K562 (cell line): Measurements from ENCODE around the gene DNAH3. TPM values are rescaled to one million over a fixed set of nuclear protein-coding genes. Genes with fewer than 3 reads are reported as not detected.

Experiments
- ATAC-seq: fragments of 200-7000 bp; cut with Tn5 transposase; 3 replicates; pipeline ENCODE4 v1.9.1; 2020; ENCODE audit warnings: moderate library complexity
- BruUV-seq: library from RNA; stranded (reverse); fragments of 400-500 nt; replicated peaks from 2 replicates; lab custom pipeline; 2021; lab: Mats Ljungman, UMichigan
- CTCF ChIA-PET: fragments of 300-600 bp; formaldehyde crosslinking; extraction: SDS; loops from one replicate; lab custom pipeline; 2021; ENCODE audit warnings: low intra/inter-chr PET ratio; lab: Yijun Ruan, JAX
- POLR2A ChIA-PET: fragments of 300-600, 350-650 bp; sonication (Branson Sonifier 250); formaldehyde crosslinking; extraction: SDS; loops from one replicate; lab custom pipeline; 2021; ENCODE audit warnings: antibody characterized with exemption, inconsistent platforms; lab: Yijun Ruan, JAX
- DNase-seq, 4 experiments: peaks; one replicate each; pipeline versions ENCODE4 v3.0.0 to v3.0.0-alpha.2; 2011 to 2018; ENCODE audit warnings: low spot score in 3 of 4, mixed read lengths in 3 of 4; ENCODE audit errors: extremely low read depth in 1 of 4
- FAIRE-seq: peaks from 2 replicates; lab custom pipeline; 2011; peaks lifted over from hg19 to GRCh38; lab: Jason Lieb, UNC
- H2AFZ ChIP-seq: 2 replicates; pipeline ENCODE4 v1.6.0; 2011; ENCODE audit warnings: low read depth, low read length, control low read depth, inconsistent platforms
- H3K27ac ChIP-seq: fragments of 200-600 bp; 3 replicates; pipeline ENCODE4 v1.8.0; 2011; ENCODE audit warnings: low read depth, mild to moderate bottlenecking, control low read depth, inconsistent platforms, low read length, moderate library complexity, mixed read lengths; ENCODE audit errors: extremely low read depth
- H3K27me3 ChIP-seq, 2 experiments: fragments of 300-600 bp in 1 of 2; 2 replicates in 1 of 2; 3 replicates in 1 of 2; pipeline versions ENCODE4 v1.6.0 to v1.8.0; 2011; ENCODE audit warnings: inconsistent platforms in 2 of 2, low read length in 2 of 2, mild to moderate bottlenecking in 1 of 2, mixed read lengths in 1 of 2, moderate library complexity in 1 of 2; ENCODE audit not compliant: control insufficient read depth in 2 of 2, insufficient read depth in 2 of 2
- H3K36me3 ChIP-seq: fragments of 300-600 bp; 3 replicates; pipeline ENCODE4 v1.8.0; 2011; ENCODE audit warnings: mild to moderate bottlenecking, low read length, inconsistent platforms; ENCODE audit not compliant: control insufficient read depth, insufficient read depth
- H3K4me1 ChIP-seq, 2 experiments: fragments of 200-600 bp in 1 of 2; replicated peaks in 1 of 2; 2 replicates in 1 of 2; 3 replicates in 1 of 2; pipeline versions ENCODE4 v1.5.1 to v1.8.0; 2011; ENCODE audit warnings: inconsistent platforms in 2 of 2, low read length in 2 of 2, mild to moderate bottlenecking in 1 of 2, mixed read lengths in 1 of 2, moderate library complexity in 1 of 2; ENCODE audit not compliant: control insufficient read depth in 2 of 2, insufficient read depth in 2 of 2
- H3K4me2 ChIP-seq: 2 replicates; pipeline ENCODE4 v1.6.1; 2011; ENCODE audit warnings: low read length, control low read depth, inconsistent platforms, mixed read lengths; ENCODE audit not compliant: insufficient read depth
- H3K4me3 ChIP-seq: fragments of 200-600 bp; sonication (generic), shearing (Covaris generic); 2 replicates; pipeline ENCODE4 v1.5.1; 2016; ENCODE audit warnings: control low read depth, inconsistent platforms
- H3K79me2 ChIP-seq: fragments of 200-600 bp; 3 replicates; pipeline ENCODE4 v1.8.0; 2011; ENCODE audit warnings: low read length, inconsistent platforms; ENCODE audit not compliant: control insufficient read depth, insufficient read depth
- H3K9ac ChIP-seq, 2 experiments: 2 replicates each; pipeline versions ENCODE4 v1.6.0 to v1.6.1; 2011; ENCODE audit warnings: low read depth in 2 of 2, low read length in 2 of 2, control low read depth in 1 of 2, inconsistent platforms in 1 of 2, mild to moderate bottlenecking in 1 of 2, mixed read lengths in 1 of 2; ENCODE audit not compliant: insufficient read depth in 1 of 2
- H3K9me1 ChIP-seq: one replicate; pipeline ENCODE4 v1.6.0; 2011; ENCODE audit warnings: inconsistent platforms, mild to moderate bottlenecking, low read length, moderate library complexity; ENCODE audit not compliant: control insufficient read depth, insufficient read depth
- H3K9me3 ChIP-seq: replicated peaks from 2 replicates; pipeline ENCODE4 v1.5.1; 2011; ENCODE audit warnings: low read depth, low read length, inconsistent platforms; ENCODE audit not compliant: control insufficient read depth, insufficient read depth
- H4K20me1 ChIP-seq: replicated peaks from 2 replicates; pipeline ENCODE4 v1.6.1; 2011; ENCODE audit warnings: low read length, inconsistent platforms, mixed read lengths; ENCODE audit not compliant: control insufficient read depth, insufficient read depth
- BRD9 ChIP-seq: fragments of 450-650 bp; IDR thresholded peaks from 2 replicates; pipeline ENCODE4 v1.6.1; 2018; ENCODE audit warnings: low read depth; ENCODE audit not compliant: partially characterized antibody
- BRF1 ChIP-seq: IDR thresholded peaks from 3 replicates; pipeline ENCODE4 v1.6.1; 2011; ENCODE audit warnings: borderline replicate concordance, mild to moderate bottlenecking; ENCODE audit not compliant: insufficient read length; ENCODE audit errors: extremely low read depth
- ERF ChIP-seq: fragments of 450-650 bp; formaldehyde crosslinking; IDR thresholded peaks from 2 replicates; pipeline ENCODE4 v1.4.0; 2020; ENCODE audit warnings: mild to moderate bottlenecking, mixed read lengths
- MBD2 ChIP-seq: sonication (generic); IDR thresholded peaks from 2 replicates; pipeline ENCODE4 v1.6.1; 2016; ENCODE audit warnings: low read depth, borderline replicate concordance
- NEUROD1 ChIP-seq: fragments of 150-350 bp; IDR thresholded peaks from 2 replicates; pipeline ENCODE4 v1.6.1; 2014; ENCODE audit warnings: borderline replicate concordance, low read length, low read depth; ENCODE audit not compliant: partially characterized antibody
- PML ChIP-seq: IDR thresholded peaks from 2 replicates; pipeline ENCODE4 v1.6.1; 2012; ENCODE audit warnings: low read length, inconsistent platforms
- RFX1 ChIP-seq: fragments of 450-650 bp; IDR thresholded peaks from 2 replicates; pipeline ENCODE4 v1.6.1; 2016; ENCODE audit warnings: mild to moderate bottlenecking, moderate library complexity
- SMARCA5 ChIP-seq: fragments of 450-650 bp; IDR thresholded peaks from 2 replicates; pipeline ENCODE4 v1.6.1; 2016
- YY1 ChIP-seq, 3 experiments: IDR thresholded peaks; 2 replicates each; pipeline ENCODE4 v1.6.1; 2011; ENCODE audit warnings: low read length in 2 of 3, mild to moderate bottlenecking in 2 of 3, moderate library complexity in 2 of 3, borderline replicate concordance in 1 of 3, control low read depth in 1 of 3, low read depth in 1 of 3; ENCODE audit not compliant: insufficient read depth in 3 of 3, insufficient replicate concordance in 2 of 3, control insufficient read depth in 1 of 3, insufficient read length in 1 of 3; ENCODE audit errors: extremely low read depth in 1 of 3
- ZBTB1 ChIP-seq: sonication (generic); formaldehyde crosslinking; IDR thresholded peaks from 2 replicates; pipeline ENCODE4 v1.8.1; 2023; ENCODE audit warnings: missing genetic modification reagents, low read depth, mild to moderate bottlenecking, borderline replicate concordance
- ZNF311 ChIP-seq: fragments of 250-450 bp; sonication (Bioruptor Pico); IDR thresholded peaks from 2 replicates; pipeline ENCODE4 v1.4.0; 2020; ENCODE audit warnings: mild to moderate bottlenecking, moderate library complexity
- ZNF76 ChIP-seq: fragments of 250-450 bp; sonication (Bioruptor Pico); IDR thresholded peaks from 2 replicates; pipeline ENCODE4 v1.4.0; 2020; ENCODE audit warnings: mild to moderate bottlenecking, moderate library complexity, borderline replicate concordance
- WGBS: fragments of 100-300 bp; shearing (Covaris generic); methylation state at CpG from one replicate; pipeline ENCODE4 v1.1.6; 2016; ENCODE audit warnings: low coverage, mixed read lengths; ENCODE audit not compliant: insufficient coverage; ENCODE audit errors: missing lambda C conversion rate; 5-methylcytosine and 5-hydroxymethylcytosine counted together
- in situ Hi-C: fragments of 300-500 bp; cut with MboI; formaldehyde crosslinking; loops from 4 replicates; pipeline ENCODE4 v1.15.0; 2018; ENCODE audit warnings: inconsistent platforms, mixed read lengths
- intact Hi-C: fragments of 100-400 bp; cut with micrococcal nuclease; formaldehyde crosslinking; loops from 2 replicates; pipeline ENCODE4 v1.14.2; 2022
- polyA plus RNA-seq, 8 experiments: library from polyadenylated mRNA; depleted of rRNA in 4 of 8; stranded (reverse) in 5 of 8; unstranded in 3 of 8; fragments of >200 nt; fragmentation: Nextera tagmentation in 2 of 8; fragmentation: Illumina TruSeq in 1 of 8; extraction: Ambion mirVana in 2 of 8; extraction: Trizol in 1 of 8; gene quantifications; 2 replicates each; pipeline versions ENCODE4 v1.2.1 to v1.2.3, GENCODE V29; 2011 to 2014; ENCODE audit warnings: inconsistent platforms in 1 of 8, missing spikeins in 1 of 8
- total RNA-seq, 7 experiments: library from RNA; depleted of rRNA in 6 of 7; stranded (reverse); fragments of >200 nt in 6 of 7; fragmentation: Illumina TruSeq in 2 of 7; extraction: Trizol in 2 of 7; gene quantifications; 2 replicates each; pipeline versions ENCODE4 v1.2.1 to v1.2.3, GENCODE V29; 2011 to 2021; ENCODE audit warnings: low replicate concordance in 1 of 7
- TF ChIP-seq, protein P1 (sequence below): sonication (generic); formaldehyde crosslinking; IDR thresholded peaks from 2 replicates; pipeline ENCODE4 v1.8.1; 2023; ENCODE audit warnings: mild to moderate bottlenecking, missing genetic modification reagents
- TF ChIP-seq, protein P2 (sequence below): sonication (generic); IDR thresholded peaks from 2 replicates; pipeline ENCODE4 v1.6.1; 2016
- TF ChIP-seq, protein P3 (sequence below): fragments of 150-350 bp; conservative IDR thresholded peaks from 2 replicates; pipeline ENCODE4 v1.6.1; 2014; ENCODE audit warnings: low read length
- TF ChIP-seq, protein P4 (sequence below): sonication (generic); formaldehyde crosslinking; IDR thresholded peaks from 2 replicates; pipeline ENCODE4 v1.8.1; 2023; ENCODE audit warnings: mild to moderate bottlenecking, missing genetic modification reagents

Gene DNAH3
- total and polyA plus RNA-seq, 9 of the 15 experiments (the other 6 are each of a cell fraction or from before 2014, with no cell fraction given), result 0.32 to 0.84 (median 0.44) TPM

DNA sequence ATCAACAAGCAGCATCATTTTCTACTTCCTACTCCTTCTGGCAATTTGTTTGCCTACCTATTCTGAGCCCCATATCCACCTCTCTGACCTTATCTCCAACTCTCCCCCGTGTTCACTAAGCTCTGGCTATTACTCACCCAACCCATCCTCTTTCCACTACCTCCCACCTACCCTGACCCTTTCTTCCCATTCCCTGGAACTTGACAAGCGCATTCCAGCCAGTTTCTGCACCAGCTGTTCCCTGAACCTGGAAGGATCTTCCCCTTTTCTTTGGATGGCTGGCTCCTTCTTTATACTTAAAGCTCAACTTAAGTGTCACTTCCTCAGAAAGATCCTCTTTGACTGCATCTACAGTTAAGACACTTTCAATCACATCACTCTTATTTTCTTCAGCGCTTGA is 252.7 kb downstream of the DNAH3 start:
- POLR2A ChIA-PET, result interaction anchor here (1.0 kb wide), 1 partner anchor 14 kb away, joined by 3 read pairs; no protein-coding TSS in a partner anchor
- Histone ChIP-seq H3K9me1 (no peaks in the 10 kb centered on the region), H3K9ac (no peak overlapping the region), H3K9me3 (no peaks in the 10 kb centered on the region), H3K4me3 (no peak overlapping the region), H3K27me3 (no peaks in the 10 kb centered on the region), H3K27ac (no peak overlapping the region), H3K4me2 (no peak overlapping the region), H4K20me1 (no peaks in the 10 kb centered on the region), H2AFZ (no peak overlapping the region), H3K36me3 (peaks cover 21% of the 10 kb centered on the region; the same call in 1 of the 3 replicates), H3K4me1 (peaks cover 14 to 25% of the 10 kb centered on the region in 2 experiments), H3K79me2 (peaks cover 40% of the 10 kb centered on the region)
- no peak for FAIRE-seq
- in situ Hi-C loops (no loop called here), intact Hi-C loops (no loop called here)
- CTCF ChIA-PET, result no interaction called here
- BruUV-seq, result no TSS peak
- no peak for DNase-seq
- 55% methylated on average over 3 of the region's 3 CpGs for whole genome bisulfite sequencing
- no peak for ATAC-seq
- TF ChIP-seq, protein P1, sequence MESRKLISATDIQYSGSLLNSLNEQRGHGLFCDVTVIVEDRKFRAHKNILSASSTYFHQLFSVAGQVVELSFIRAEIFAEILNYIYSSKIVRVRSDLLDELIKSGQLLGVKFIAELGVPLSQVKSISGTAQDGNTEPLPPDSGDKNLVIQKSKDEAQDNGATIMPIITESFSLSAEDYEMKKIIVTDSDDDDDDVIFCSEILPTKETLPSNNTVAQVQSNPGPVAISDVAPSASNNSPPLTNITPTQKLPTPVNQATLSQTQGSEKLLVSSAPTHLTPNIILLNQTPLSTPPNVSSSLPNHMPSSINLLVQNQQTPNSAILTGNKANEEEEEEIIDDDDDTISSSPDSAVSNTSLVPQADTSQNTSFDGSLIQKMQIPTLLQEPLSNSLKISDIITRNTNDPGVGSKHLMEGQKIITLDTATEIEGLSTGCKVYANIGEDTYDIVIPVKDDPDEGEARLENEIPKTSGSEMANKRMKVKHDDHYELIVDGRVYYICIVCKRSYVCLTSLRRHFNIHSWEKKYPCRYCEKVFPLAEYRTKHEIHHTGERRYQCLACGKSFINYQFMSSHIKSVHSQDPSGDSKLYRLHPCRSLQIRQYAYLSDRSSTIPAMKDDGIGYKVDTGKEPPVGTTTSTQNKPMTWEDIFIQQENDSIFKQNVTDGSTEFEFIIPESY (CRISPR knock-in tag), result no peak
- TF ChIP-seq ZNF76 (CRISPR knock-in tag), result no peak
- TF ChIP-seq SMARCA5, result no peak
- TF ChIP-seq YY1 (IDR thresholded peaks at IDR 0.05; ENCODE audit: borderline replicate concordance in 1 of 3, control insufficient read depth in 1 of 3, extremely low read depth in 1 of 3, insufficient read depth in 3 of 3, insufficient read length in 1 of 3, insufficient replicate concordance in 2 of 3, low read depth in 1 of 3, low read length in 2 of 3), result no peak
- no peak for TF ChIP-seq BRD9
- TF ChIP-seq PML, result no peak
- TF ChIP-seq MBD2, result 0 out of 2 replicates have a peak, but pooled peaks have one; percentile 22
- TF ChIP-seq, protein P2, sequence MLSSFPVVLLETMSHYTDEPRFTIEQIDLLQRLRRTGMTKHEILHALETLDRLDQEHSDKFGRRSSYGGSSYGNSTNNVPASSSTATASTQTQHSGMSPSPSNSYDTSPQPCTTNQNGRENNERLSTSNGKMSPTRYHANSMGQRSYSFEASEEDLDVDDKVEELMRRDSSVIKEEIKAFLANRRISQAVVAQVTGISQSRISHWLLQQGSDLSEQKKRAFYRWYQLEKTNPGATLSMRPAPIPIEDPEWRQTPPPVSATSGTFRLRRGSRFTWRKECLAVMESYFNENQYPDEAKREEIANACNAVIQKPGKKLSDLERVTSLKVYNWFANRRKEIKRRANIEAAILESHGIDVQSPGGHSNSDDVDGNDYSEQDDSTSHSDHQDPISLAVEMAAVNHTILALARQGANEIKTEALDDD, result 0 out of 2 replicates have a peak, but pooled peaks have one; percentile 14
- no peak for TF ChIP-seq BRF1
- TF ChIP-seq NEUROD1, result no peak
- TF ChIP-seq ERF, result no peak
- TF ChIP-seq ZBTB1, result no peak
- TF ChIP-seq, protein P3, sequence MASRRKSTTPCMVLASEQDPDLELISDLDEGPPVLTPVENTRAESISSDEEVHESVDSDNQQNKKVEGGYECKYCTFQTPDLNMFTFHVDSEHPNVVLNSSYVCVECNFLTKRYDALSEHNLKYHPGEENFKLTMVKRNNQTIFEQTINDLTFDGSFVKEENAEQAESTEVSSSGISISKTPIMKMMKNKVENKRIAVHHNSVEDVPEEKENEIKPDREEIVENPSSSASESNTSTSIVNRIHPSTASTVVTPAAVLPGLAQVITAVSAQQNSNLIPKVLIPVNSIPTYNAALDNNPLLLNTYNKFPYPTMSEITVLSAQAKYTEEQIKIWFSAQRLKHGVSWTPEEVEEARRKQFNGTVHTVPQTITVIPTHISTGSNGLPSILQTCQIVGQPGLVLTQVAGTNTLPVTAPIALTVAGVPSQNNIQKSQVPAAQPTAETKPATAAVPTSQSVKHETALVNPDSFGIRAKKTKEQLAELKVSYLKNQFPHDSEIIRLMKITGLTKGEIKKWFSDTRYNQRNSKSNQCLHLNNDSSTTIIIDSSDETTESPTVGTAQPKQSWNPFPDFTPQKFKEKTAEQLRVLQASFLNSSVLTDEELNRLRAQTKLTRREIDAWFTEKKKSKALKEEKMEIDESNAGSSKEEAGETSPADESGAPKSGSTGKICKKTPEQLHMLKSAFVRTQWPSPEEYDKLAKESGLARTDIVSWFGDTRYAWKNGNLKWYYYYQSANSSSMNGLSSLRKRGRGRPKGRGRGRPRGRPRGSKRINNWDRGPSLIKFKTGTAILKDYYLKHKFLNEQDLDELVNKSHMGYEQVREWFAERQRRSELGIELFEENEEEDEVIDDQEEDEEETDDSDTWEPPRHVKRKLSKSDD, result no peak
- no peak for TF ChIP-seq RFX1
- TF ChIP-seq ZNF311, result no peak
- TF ChIP-seq, protein P4, sequence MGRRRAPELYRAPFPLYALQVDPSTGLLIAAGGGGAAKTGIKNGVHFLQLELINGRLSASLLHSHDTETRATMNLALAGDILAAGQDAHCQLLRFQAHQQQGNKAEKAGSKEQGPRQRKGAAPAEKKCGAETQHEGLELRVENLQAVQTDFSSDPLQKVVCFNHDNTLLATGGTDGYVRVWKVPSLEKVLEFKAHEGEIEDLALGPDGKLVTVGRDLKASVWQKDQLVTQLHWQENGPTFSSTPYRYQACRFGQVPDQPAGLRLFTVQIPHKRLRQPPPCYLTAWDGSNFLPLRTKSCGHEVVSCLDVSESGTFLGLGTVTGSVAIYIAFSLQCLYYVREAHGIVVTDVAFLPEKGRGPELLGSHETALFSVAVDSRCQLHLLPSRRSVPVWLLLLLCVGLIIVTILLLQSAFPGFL, result no peak
